ENCODE results near the gene ASB1.
A peak's percentile ranks its signal among the peaks of the same experiment; 100 is the strongest.

Gene ASB1

GRCh38 chr2:238430781-238431180 lies 4.1 kb downstream of the ASB1 start:
- H3K27ac ChIP-seq (ENCODE audit: extremely low read depth, low read depth, low read length): no peak overlapping the region
- peaks cover 0 to 40% of the 10 kb centered on the region in 2 experiments; a peak in 2 of 3 replicates for H3K36me3 ChIP-seq (ENCODE audit: control insufficient read depth in 2 of 2, insufficient read depth in 1 of 2, low read length in 2 of 2)
- POLR2A ChIA-PET: no interaction called here
- no peak overlapping the region for H3K4me3 ChIP-seq (ENCODE audit: low read depth, low read length)
- CTCF ChIA-PET: no interaction called here
- TF ChIP-seq SETDB1 (IDR thresholded peaks at IDR 0.05; ENCODE audit: insufficient read length, low read length) (peak; percentile 63), MZF1 (tag by site-specific recombination; IDR thresholded peaks at IDR 0.05; ENCODE audit: borderline replicate concordance) (no peak), ZNF658 (tag by site-specific recombination; IDR thresholded peaks at IDR 0.05) (no peak)
- TF ChIP-seq, protein P1, sequence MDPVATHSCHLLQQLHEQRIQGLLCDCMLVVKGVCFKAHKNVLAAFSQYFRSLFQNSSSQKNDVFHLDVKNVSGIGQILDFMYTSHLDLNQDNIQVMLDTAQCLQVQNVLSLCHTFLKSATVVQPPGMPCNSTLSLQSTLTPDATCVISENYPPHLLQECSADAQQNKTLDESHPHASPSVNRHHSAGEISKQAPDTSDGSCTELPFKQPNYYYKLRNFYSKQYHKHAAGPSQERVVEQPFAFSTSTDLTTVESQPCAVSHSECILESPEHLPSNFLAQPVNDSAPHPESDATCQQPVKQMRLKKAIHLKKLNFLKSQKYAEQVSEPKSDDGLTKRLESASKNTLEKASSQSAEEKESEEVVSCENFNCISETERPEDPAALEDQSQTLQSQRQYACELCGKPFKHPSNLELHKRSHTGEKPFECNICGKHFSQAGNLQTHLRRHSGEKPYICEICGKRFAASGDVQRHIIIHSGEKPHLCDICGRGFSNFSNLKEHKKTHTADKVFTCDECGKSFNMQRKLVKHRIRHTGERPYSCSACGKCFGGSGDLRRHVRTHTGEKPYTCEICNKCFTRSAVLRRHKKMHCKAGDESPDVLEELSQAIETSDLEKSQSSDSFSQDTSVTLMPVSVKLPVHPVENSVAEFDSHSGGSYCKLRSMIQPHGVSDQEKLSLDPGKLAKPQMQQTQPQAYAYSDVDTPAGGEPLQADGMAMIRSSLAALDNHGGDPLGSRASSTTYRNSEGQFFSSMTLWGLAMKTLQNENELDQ (tag by site-specific recombination; IDR thresholded peaks at IDR 0.05; ENCODE audit: low read depth): no peak
- H3K9me3 ChIP-seq (ENCODE audit: control insufficient read depth, insufficient read depth, low read depth, low read length): no peaks in the 10 kb centered on the region
- peaks cover 4% of the 10 kb centered on the region for H3K4me1 ChIP-seq (ENCODE audit: control insufficient read depth, insufficient read depth, low read length)

GRCh38 chr2:238431456-238431855 lies 4.7 kb downstream of the ASB1 start:
- Histone ChIP-seq H3K9me3 (ENCODE audit: control insufficient read depth, insufficient read depth, low read depth, low read length) (no peaks in the 10 kb centered on the region), H3K27ac (ENCODE audit: extremely low read depth, low read depth, low read length) (no peak overlapping the region), H3K36me3 (ENCODE audit: control insufficient read depth in 2 of 2, insufficient read depth in 1 of 2, low read length in 2 of 2) (peaks cover 6 to 43% of the 10 kb centered on the region in 2 experiments; a peak in 2 of 3 replicates), H3K4me3 (ENCODE audit: low read depth, low read length) (no peak overlapping the region), H3K4me1 (ENCODE audit: control insufficient read depth, insufficient read depth, low read length) (peaks cover 3% of the 10 kb centered on the region)
- ChIA-PET CTCF (no interaction called here), POLR2A (no interaction called here)
- TF ChIP-seq SP2 (tag by site-specific recombination; IDR thresholded peaks at IDR 0.05): no peak
- TF ChIP-seq ZNF621 (tag by site-specific recombination; IDR thresholded peaks at IDR 0.05): no peak
- TF ChIP-seq KLF16 (tag by site-specific recombination; IDR thresholded peaks at IDR 0.05): no peak
- TF ChIP-seq, protein P2, sequence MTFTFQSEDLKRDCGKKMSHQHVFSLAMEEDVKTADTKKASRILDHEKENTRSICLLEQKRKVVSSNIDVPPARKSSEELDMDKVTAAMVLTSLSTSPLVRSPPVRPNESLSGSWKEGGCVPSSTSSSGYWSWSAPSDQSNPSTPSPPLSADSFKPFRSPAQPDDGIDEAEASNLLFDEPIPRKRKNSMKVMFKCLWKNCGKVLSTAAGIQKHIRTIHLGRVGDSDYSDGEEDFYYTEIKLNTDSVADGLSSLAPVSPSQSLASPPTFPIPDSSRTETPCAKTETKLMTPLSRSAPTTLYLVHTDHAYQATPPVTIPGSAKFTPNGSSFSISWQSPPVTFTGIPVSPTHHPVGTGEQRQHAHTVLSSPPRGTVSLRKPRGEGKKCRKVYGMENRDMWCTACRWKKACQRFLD (tag by site-specific recombination; IDR thresholded peaks at IDR 0.05): no peak
- TF ChIP-seq REPIN1 (tag by site-specific recombination; IDR thresholded peaks at IDR 0.05; ENCODE audit: low read depth): no peak
- TF ChIP-seq, protein P3, sequence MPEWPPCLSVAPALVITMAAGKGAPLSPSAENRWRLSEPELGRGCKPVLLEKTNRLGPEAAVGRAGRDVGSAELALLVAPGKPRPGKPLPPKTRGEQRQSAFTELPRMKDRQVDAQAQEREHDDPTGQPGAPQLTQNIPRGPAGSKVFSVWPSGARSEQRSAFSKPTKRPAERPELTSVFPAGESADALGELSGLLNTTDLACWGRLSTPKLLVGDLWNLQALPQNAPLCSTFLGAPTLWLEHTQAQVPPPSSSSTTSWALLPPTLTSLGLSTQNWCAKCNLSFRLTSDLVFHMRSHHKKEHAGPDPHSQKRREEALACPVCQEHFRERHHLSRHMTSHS (tag by site-specific recombination; IDR thresholded peaks at IDR 0.05): no peak
- no peak for TF ChIP-seq ZNF140 (tag by site-specific recombination; IDR thresholded peaks at IDR 0.05)

- Histone ChIP-seq H3K4me3 (ENCODE audit: low read depth, low read length) (no peak overlapping the region), H3K27ac (ENCODE audit: extremely low read depth, low read depth, low read length) (no peak overlapping the region), H3K4me1 (ENCODE audit: control insufficient read depth, insufficient read depth, low read length) (peaks cover 3% of the 10 kb centered on the region), H3K36me3 (ENCODE audit: control insufficient read depth in 2 of 2, insufficient read depth in 1 of 2, low read length in 2 of 2) (peaks cover 24 to 58% of the 10 kb centered on the region in 2 experiments; a peak in 2 of 3 replicates), H3K9me3 (ENCODE audit: control insufficient read depth, insufficient read depth, low read depth, low read length) (no peaks in the 10 kb centered on the region)
- CTCF ChIA-PET: interaction anchor here (0.7 kb wide), 1 partner anchor 12 kb away, joined by 3 read pairs; no protein-coding TSS in a partner anchor
- no peak for TF ChIP-seq ZNF677 (tag by site-specific recombination; IDR thresholded peaks at IDR 0.05)
- 0 out of 2 replicates have a peak, but pooled peaks have one; percentile 34 for TF ChIP-seq ZNF121 (tag by site-specific recombination; IDR thresholded peaks at IDR 0.05)
- no peak for TF ChIP-seq KLF10 (tag by site-specific recombination; IDR thresholded peaks at IDR 0.05)
- no peak for TF ChIP-seq ZNF112 (tag by site-specific recombination; IDR thresholded peaks at IDR 0.05)
- TF ChIP-seq KLF9 (tag by site-specific recombination; IDR thresholded peaks at IDR 0.05; ENCODE audit: low read depth): no peak
- no peak for TF ChIP-seq ZNF426 (tag by site-specific recombination; IDR thresholded peaks at IDR 0.05)
- TF ChIP-seq, protein P4, sequence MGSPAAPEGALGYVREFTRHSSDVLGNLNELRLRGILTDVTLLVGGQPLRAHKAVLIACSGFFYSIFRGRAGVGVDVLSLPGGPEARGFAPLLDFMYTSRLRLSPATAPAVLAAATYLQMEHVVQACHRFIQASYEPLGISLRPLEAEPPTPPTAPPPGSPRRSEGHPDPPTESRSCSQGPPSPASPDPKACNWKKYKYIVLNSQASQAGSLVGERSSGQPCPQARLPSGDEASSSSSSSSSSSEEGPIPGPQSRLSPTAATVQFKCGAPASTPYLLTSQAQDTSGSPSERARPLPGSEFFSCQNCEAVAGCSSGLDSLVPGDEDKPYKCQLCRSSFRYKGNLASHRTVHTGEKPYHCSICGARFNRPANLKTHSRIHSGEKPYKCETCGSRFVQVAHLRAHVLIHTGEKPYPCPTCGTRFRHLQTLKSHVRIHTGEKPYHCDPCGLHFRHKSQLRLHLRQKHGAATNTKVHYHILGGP (tag by site-specific recombination; IDR thresholded peaks at IDR 0.05): no peak
- no peak for TF ChIP-seq ZIC2 (tag by site-specific recombination; IDR thresholded peaks at IDR 0.05)
- no peak for TF ChIP-seq ZBTB48 (tag by site-specific recombination; IDR thresholded peaks at IDR 0.05)
- POLR2A ChIA-PET: interaction anchor here (0.5 to 0.7 kb wide), 2 partner anchors 45 to 373 kb away, joined by 3 read pairs; partner anchors contain the start of gene SCLY
These were observed 6.7 kb downstream of the ASB1 start for GRCh38 chr2:238433300-238433915.

All from HEK293 (cell line).